HG03378 (cell line): ENCODE results near the gene ARTN.

Experiments
- ATAC-seq: cut with Tn5 transposase; IDR thresholded peaks from one replicate; pipeline ENCODE4 v1.9.1; 2021; ENCODE audit warnings: mild to moderate bottlenecking, moderate library complexity; ENCODE audit not compliant: unreplicated experiment

The ARTN gene

DNA sequence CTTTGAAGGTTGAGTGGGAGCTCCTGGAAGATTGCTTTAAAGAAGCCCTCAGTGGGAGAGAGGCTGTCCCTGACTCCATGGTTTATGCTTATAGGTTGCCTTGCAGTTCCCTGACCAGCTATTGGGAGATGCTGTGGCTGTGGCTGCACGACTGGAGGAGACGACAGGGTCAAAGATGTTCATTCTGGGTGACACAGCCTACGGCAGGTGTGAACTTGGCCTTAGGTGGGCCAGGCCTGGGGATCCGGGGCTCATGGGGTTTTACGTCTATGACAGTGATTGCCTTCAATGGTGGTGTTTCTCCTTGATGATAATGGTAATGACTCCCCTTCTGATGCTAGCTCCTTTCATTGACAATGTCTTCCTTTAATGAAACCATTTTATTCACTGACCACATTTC lies 36.9 kb downstream of the ARTN start:
- no peak for ATAC-seq

- no peak for ATAC-seq
These were observed 37.3 kb downstream of the ARTN start for GRCh38 chr1:43970911-43971310.

DNA sequence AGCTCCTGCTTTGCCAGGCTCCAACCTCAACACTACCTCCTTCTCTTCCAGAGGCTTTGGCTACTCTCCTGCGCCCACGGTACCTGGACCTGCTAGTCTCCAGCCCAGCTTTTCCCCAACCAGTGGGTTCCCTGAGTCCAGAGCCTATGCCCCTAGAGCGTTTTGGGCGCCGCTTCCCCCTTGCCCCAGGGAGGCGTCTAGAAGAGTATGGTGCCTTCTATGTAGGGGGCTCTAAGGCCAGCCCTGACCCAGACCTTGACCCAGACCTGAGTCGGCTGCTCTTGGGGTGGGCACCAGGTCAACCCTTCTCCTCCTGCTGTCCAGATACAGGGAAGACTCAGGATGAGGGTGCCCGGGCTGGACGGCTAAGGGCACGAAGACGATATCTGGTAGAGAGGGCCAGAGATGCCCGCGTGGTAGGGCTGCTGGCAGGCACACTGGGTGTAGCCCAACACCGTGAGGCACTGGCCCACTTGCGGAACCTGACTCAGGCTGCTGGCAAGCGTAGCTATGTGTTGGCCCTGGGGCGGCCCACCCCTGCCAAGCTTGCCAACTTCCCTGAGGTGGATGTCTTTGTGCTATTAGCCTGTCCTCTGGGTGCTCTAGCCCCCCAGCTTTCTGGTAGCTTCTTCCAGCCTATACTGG lies 37.9 kb downstream of the ARTN start:
- ATAC-seq = no peak

GRCh38 chr1:43973981-43974442 lies 40.4 kb downstream of the ARTN start:
- no peak for ATAC-seq

DNA sequence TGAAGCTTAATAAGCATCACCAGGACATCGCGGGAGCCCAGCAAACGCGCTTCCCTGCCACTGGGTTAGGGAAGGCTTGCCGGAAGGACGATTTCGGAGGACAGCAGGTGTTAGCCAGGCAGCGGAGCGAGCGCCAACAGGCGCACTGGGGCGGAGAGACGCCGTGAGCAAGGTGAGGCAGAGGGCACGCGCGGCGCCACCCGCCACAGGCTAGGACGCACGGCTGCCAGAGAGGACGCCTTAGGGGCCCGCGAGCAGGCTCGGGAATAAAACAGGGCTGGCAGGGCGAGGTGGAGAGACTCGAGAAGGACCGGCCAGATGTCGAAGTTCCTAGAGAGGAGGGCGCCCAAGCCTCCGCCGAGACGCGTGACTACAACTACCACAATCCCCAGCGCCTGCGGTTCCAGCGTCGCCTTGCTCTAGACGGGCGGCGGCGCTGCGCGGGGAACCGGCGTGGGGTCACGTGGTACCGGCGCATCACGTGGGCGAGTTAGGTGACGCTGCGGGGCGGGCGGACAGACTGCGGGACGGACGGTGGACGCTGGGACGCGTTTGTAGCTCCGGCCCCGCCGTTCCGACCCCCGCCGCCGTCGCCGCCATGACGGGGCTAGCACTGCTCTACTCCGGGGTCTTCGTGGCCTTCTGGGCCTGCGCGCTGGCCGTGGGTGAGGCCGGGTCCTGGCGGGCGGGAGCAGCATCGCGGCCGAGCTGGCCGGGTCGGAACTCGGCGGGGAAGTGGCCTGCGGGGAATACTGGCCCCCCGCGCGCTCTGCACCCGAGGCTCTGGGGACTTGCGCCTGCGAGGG lies 41.0 kb downstream of the ARTN start, which contains the start of gene ATP6V0B:
Gene ATP6V0B (plus strand): TSS at position 518 of the 806 bp plus-strand sequence. CDS start 81 bp downstream, at position 599.
- peak; percentile 60 for ATAC-seq

DNA sequence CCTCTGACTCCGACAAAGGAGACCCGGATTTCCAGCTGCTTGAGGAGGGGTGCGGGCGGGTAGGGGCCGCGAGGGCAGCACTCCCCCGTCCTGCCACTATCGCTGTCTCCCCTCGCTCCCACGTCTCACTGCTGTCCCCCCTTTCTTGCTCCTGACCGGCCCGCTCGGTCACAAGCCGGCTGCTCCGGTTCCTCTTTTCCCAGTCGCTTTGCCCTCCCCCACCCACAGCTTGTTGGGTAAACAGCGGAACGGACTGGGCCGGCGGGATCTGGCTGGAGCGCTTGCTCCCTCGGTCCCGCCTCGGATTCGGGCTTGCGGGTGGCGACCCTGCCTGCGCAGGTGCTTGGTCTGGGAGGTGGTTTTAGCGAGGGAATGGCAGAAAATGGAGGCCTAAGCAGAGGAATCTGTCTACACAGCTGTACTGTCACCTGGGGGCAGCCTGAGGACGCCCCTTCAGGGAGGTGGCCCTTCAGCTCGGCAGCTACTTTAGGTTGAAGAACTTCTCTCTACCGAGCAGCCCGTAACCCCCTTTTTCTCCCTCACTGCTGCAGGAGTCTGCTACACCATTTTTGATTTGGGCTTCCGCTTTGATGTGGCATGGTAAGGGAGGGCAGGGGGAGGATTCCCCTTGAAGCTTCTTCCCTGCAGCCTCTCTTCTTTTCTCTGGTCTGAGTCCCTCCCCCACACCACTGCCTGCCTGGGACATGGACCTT lies 41.8 kb downstream of the ARTN start:
- ATAC-seq = no peak

- ATAC-seq = no peak
These were observed 42.4 kb downstream of the ARTN start for GRCh38 chr1:43976045-43976444.

GRCh38 chr1:43976890-43977289 lies 43.3 kb downstream of the ARTN start:
- ATAC-seq = no peak

GRCh38 chr1:43977376-43978263 lies 44.0 kb downstream of the ARTN start:
- ATAC-seq = no peak

GRCh38 chr1:43978264-43978550 lies 44.6 kb downstream of the ARTN start:
- ATAC-seq = no peak

DNA sequence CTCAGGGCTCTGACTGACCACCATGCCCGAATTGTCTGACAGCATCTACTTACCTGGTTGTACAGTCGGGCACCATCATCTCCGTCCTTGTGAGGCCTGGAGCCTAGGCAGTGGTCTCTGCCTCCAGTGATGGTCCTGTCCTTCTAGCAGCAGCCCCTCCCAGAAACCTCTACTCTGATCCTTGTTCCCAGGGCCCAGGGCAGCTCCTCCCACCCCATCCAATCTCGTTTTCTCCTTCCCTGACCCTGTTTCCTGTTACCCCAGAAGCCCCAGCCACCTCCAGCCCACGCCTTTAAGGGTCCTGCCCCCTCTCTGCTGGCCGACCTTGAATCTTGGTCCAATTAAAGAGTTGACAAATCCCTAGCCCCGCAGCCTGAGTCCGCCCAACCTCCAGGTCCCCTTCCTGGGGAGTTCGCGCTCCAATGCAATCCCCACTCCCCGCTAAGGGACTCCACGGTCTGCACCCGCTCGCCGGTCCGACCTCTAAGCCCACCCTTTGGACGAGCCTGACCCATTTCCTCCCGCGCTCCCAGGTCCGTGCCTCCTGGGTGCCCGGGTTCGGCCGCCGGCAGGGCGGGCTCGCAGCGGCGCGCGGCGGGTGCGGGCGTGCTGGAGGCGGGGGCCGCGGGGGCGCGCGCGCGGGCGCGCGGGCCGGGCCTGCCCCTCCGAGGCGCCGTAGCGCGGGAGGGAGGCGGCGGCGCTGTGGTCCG lies 45.1 kb downstream of the ARTN start, which contains the start of gene B4GALT2:
Gene B4GALT2 (plus strand): TSS at position 660 of the 710 bp plus-strand sequence. CDS start 1,951 bp downstream, outside the sequence.
- no peak for ATAC-seq

- ATAC-seq = no peak
These were observed 45.6 kb downstream of the ARTN start for GRCh38 chr1:43979261-43979527.

- ATAC-seq = no peak
These were observed 46.1 kb downstream of the ARTN start for GRCh38 chr1:43979528-43980254.

DNA sequence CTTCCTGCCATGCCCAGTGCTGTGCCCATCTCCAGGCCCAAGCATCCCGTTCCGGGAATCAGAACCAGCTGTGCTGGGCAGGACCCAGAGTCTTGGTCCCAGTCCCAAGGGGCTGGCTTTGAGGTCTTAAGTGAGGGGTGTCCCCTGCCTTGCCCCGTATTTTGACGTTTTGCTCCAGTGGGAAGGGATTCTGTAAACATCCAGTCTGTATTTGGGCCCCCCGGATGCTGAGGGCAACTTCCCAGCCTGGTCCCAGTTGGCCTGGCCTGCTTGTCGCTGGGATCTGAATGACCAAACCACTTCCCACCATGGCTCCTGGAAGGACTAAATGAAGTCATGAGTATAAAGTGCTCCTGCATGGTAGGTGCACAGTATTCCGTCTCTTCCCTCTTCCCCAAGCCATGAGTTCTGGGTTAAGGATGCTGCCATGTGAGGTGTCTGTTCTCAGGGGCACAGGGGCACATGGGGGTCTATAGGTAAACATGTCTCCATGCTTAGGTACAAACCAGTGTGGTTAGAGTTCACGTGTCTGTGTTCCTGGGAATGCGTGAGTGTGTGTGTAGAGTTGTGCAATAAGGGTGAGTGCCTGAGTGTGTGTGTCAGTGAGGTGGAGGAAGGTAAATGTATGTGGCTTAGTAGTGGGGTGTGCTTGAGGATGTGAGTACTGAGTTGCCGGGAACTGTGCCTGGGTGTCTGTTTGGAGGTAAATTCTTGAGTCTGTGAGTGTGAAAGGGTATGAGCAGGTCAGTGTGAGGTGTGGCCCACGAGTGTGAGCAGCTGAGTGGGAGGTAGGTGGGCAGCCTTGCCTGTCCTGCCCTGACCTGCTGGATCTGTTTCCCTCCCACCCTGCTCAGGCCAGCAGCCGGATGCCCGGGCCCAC lies 46.9 kb downstream of the ARTN start:
- no peak for ATAC-seq

DNA sequence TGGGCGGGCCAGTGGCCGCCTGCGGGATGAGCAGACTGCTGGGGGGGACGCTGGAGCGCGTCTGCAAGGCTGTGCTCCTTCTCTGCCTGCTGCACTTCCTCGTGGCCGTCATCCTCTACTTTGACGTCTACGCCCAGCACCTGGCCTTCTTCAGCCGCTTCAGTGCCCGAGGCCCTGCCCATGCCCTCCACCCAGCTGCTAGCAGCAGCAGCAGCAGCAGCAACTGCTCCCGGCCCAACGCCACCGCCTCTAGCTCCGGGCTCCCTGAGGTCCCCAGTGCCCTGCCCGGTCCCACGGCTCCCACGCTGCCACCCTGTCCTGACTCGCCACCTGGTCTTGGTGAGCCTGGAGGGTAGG lies 47.5 kb downstream of the ARTN start:
- no peak for ATAC-seq

DNA sequence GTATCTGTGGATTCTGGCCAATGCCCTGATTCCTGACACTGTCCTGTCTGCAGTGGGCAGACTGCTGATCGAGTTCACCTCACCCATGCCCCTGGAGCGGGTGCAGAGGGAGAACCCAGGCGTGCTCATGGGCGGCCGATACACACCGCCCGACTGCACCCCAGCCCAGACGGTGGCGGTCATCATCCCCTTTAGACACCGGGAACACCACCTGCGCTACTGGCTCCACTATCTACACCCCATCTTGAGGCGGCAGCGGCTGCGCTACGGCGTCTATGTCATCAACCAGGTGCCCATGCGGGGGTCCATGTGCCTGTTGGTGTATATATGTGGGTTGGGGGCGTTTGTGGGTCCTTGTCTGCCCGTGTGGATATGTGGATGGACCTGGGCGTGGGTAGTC lies 48.0 kb downstream of the ARTN start:
- no peak for ATAC-seq

DNA sequence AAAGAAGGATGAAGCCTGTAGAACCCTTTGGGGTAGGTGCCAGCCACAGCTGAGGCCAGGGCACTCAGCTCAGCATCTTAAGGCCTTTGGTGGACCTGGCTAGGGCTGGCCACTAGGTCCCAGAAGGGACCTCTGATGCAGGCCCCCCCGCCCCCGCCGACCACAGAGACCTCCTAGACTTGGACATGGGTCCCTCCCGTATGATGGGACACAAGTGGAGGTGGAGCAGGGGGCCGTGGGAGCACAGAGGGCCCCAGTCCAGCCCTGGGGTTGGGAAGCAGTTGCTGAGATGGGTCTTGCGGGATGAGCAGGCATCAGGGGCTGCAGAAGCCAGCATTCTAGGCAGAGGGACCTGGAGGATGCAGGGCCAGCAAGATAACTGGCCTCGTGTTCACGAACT lies 48.6 kb downstream of the ARTN start:
- ATAC-seq = no peak

GRCh38 chr1:43982808-43983207 lies 49.2 kb downstream of the ARTN start:
- ATAC-seq = no peak
